Coronary artery (tissue), 2 donors: Measurements from ENCODE around the gene SOX6.
A peak's percentile ranks its signal among the peaks of the same experiment; 100 is the strongest.

Source experiments
- DNase-seq: peaks from one replicate; pipeline ENCODE4 v3.0.0-alpha.2; 2017; ENCODE audit warnings: low spot score
- H3K27ac ChIP-seq, 2 donors: fragments of 200-600 bp; sonication (generic); one replicate each; pipeline ENCODE4 v1.5.1; 2016 to 2019
- H3K4me3 ChIP-seq: fragments of 200-600 bp; sonication (generic); 2 replicates; pipeline ENCODE4 v1.5.1; 2016; ENCODE audit warnings: mild to moderate bottlenecking, moderate library complexity
- TF ChIP-seq, protein P1 (sequence below): fragments of 200-600 bp; sonication (generic); IDR thresholded peaks from one replicate; pipeline ENCODE4 v1.5.1; 2019; ENCODE audit warnings: antibody characterized with exemption

SOX6 gene

DNA sequence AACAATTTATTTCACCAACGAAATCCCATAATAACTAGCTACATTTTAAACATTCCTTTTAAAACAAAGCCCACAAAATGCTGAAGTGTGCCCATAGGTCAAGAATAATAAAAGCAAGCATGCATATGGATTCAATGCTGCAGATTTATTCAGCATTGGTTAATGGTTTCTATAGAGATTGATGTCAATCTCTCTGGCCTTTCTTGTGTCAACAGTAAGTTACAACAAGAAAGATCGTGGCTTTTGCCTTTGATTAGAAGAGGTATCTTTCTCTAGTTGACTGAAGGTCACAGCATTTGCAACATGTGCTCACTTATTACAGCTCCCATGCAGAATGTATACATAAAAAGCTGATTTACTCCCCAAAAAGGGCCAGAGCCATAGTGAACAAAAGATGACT is 1.4 kb upstream of the SOX6 start:
- TF ChIP-seq, protein P1, sequence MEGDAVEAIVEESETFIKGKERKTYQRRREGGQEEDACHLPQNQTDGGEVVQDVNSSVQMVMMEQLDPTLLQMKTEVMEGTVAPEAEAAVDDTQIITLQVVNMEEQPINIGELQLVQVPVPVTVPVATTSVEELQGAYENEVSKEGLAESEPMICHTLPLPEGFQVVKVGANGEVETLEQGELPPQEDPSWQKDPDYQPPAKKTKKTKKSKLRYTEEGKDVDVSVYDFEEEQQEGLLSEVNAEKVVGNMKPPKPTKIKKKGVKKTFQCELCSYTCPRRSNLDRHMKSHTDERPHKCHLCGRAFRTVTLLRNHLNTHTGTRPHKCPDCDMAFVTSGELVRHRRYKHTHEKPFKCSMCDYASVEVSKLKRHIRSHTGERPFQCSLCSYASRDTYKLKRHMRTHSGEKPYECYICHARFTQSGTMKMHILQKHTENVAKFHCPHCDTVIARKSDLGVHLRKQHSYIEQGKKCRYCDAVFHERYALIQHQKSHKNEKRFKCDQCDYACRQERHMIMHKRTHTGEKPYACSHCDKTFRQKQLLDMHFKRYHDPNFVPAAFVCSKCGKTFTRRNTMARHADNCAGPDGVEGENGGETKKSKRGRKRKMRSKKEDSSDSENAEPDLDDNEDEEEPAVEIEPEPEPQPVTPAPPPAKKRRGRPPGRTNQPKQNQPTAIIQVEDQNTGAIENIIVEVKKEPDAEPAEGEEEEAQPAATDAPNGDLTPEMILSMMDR, result no peak
- Histone ChIP-seq H3K4me3 (no peak overlapping the region), H3K27ac (no peak overlapping the region)
- no peak for DNase-seq

DNA sequence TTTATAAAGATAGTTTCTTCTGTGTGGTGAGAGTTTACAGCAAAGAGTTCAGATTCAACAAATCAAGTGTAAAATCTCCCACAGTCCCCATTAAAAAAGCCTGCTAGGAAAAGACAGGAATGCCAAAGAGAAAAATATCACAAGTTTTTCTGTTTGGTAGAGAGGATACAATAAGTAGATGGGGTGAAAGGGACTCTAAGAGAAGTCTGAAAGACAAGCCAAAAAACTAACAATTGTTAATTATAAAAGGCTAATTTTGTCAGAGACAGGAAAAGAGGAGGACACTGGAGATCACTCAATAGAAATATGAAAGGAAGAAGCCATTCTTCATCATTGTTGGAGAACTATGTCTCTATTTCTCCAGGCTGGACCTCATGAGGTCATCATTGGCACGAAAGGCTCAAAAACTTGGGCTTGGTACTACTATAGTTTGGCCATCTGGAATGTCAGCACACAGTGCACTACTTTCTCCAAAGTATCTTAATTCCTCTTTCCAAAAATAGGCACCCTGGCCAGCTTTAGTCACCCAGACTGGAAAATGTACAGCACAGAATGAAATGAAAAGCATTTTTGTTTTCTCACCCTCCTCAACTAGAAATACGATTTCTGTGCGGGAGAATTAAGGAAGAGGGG is 531 bp upstream of the SOX6 start:
- H3K4me3 ChIP-seq, result no peak overlapping the region
- peak overlapping the region; percentile 34 to 44 for H3K27ac ChIP-seq
- no peak for DNase-seq
- TF ChIP-seq, protein P1, result no peak

DNA sequence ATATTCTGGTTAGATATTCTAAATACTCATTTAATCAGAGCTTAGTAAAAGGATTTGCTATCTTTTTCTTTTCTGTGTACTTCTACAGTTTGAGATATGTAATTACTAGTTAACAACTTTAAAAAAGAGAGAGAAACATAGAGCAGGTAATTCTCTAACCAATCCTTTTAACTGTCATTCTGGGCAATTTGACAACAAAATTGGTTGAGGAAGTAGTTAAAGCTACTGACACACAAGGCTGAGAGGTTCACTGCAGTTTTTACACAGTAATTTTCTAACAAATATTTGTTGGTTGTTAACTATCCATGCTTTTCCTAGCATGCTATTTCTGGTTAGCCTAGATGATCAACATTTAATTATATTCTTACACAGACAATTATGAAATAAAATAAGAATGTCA is 3.6 kb downstream of the SOX6 start:
- Histone ChIP-seq H3K4me3 (no peak overlapping the region), H3K27ac (no peak overlapping the region)
- TF ChIP-seq, protein P1, result no peak
- no peak for DNase-seq

DNA sequence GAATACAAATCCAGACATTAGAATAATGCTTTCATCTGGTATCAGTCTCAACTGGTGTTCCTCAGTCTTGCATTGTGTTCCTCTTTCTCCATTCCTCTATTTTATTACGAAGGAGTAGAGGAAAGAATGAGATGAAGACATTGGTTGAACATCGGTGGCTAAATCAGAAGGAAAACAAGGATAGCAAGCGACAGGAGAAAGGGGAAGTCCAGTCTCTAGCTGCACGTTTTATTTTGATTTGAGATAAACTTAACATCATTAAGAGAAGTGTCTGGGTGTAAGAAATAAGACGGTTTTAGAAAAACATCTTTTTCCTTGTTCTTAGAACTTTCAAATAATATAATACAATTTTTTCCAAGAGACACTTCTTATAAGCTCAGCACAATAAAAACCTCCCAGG is 6.2 kb downstream of the SOX6 start:
- Histone ChIP-seq H3K4me3 (no peak overlapping the region), H3K27ac (no peak overlapping the region)
- DNase-seq, result no peak
- TF ChIP-seq, protein P1, result no peak

DNA sequence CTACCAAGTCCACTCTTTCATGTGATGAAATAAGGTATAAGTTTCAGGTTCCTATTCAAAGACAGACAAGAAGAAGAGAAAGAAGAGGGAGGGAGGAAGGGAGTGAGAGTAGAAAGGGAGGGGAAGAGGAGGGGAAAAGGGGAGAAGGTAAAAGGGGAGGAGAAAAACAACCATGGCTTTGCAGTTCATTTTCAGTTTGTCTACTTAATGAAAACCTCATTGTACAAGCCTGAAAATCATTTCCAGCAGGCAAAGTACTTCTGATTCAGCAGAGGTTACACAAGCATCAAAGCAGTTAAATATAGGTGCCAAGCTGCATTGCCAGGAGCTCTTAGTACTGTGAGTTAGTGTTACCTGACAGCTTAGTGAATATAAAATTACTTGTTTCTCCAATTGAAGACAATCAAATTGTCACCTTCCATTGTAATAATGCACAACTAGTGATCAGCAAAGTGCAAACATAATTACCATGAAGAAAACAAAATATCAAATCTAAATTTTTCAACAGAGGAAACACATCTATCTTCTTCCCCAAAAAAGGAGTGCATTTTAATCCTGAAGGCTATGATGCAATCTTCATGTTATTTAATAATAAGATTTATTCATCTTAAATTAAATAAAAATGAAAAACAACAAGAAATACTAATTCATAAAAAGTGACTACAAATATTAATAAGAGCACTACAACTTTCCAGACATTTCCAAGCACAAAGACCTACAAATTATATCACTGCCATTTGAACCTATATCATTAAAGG is 8.2 kb downstream of the SOX6 start:
- DNase-seq, result no peak
- Histone ChIP-seq H3K4me3 (no peak overlapping the region), H3K27ac (no peak overlapping the region)
- TF ChIP-seq, protein P1, result no peak

DNA sequence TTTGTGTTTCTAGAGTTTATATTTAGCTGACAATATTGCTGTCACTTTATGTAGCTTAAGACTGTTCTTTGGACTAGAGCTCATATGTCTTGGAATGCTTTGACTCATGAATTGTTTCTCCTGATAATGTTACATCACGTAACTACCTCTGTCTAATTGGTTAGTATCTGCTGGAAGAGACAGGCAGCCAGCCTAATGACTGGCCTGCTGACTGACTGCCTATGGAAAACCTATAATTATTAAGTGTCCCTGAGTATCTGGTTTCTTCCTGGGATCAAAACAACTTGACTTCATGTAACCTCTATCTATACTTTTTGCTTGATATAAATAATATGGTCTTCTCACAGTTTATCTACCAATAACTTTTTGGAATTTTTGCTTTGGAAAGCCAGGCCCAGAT is 9.4 kb downstream of the SOX6 start:
- TF ChIP-seq, protein P1, result no peak
- Histone ChIP-seq H3K4me3 (no peak overlapping the region), H3K27ac (no peak overlapping the region)
- no peak for DNase-seq

DNA sequence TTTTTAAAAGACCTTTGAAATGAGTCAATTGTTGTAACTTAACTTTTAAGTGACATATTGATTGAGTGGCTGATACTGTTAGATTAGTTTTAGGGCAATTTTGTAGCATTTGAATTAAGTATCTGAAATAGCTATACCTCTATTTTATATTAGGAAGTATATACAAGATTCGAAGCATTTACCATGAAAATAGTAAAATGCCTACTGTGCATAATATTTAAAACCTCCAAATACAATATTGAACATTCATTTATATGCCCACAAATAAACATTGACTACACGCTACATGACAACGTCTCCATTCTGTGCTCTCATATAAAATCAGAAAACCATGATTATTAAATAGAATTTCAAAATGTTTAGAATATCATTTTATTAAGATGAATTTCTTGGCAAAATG is 14.5 kb downstream of the SOX6 start:
- no peak overlapping the region for H3K4me3 ChIP-seq
- no peak for DNase-seq
- H3K27ac ChIP-seq, result no peak overlapping the region
- TF ChIP-seq, protein P1, result no peak
